HepG2 (cell line): ENCODE results near the gene HMGB2.

ENCODE experiments used
- EZH2 ChIP-seq: conservative IDR thresholded peaks from 2 replicates; pipeline ENCODE4 v1.6.1; 2012; ENCODE audit warnings: mild to moderate bottlenecking, low read depth, low read length, moderate library complexity
- MAFK ChIP-seq, 2 experiments: IDR thresholded peaks in 1 of 2; conservative IDR thresholded peaks in 1 of 2; 2 replicates each; pipeline ENCODE4 v1.6.1; 2011; ENCODE audit warnings: improper control_type of control experiment in 2 of 2, low read length in 2 of 2
- MAZ ChIP-seq, 2 experiments: sonication (generic) in 1 of 2; formaldehyde crosslinking in 1 of 2; IDR thresholded peaks; 2 replicates each; pipeline versions ENCODE4 v1.5.0 to v1.6.1; 2012 to 2020; ENCODE audit warnings: low read depth in 2 of 2, mild to moderate bottlenecking in 2 of 2, borderline replicate concordance in 1 of 2, improper control_type of control experiment in 1 of 2, low read length in 1 of 2, missing genetic modification reagents in 1 of 2, moderate library complexity in 1 of 2
- MYC ChIP-seq: sonication (generic); formaldehyde crosslinking; IDR thresholded peaks from 2 replicates; pipeline ENCODE4 v1.9.0; 2021; ENCODE audit warnings: missing genetic modification reagents, borderline replicate concordance
- POLR2A ChIP-seq, 2 experiments: IDR thresholded peaks; 2 replicates each; pipeline ENCODE4 v1.6.1; 2011; ENCODE audit warnings: low read depth in 2 of 2, low read length in 2 of 2, mild to moderate bottlenecking in 1 of 2, moderate library complexity in 1 of 2; ENCODE audit not compliant: insufficient read depth in 1 of 2
- RBAK ChIP-seq: sonication (generic); formaldehyde crosslinking; IDR thresholded peaks from 2 replicates; pipeline ENCODE4 v1.5.1; 2020; ENCODE audit warnings: mild to moderate bottlenecking, missing genetic modification reagents
- SMC3 ChIP-seq: IDR thresholded peaks from 2 replicates; pipeline ENCODE4 v1.6.1; 2011; ENCODE audit warnings: low read length, improper control_type of control experiment
- SP2 ChIP-seq: sonication (generic); formaldehyde crosslinking; IDR thresholded peaks from 2 replicates; pipeline ENCODE4 v1.5.1; 2020; ENCODE audit warnings: mild to moderate bottlenecking, missing genetic modification reagents
- TAF1 ChIP-seq: sonication (generic); formaldehyde crosslinking; IDR thresholded peaks from 2 replicates; pipeline ENCODE4 v1.4.0; 2020; ENCODE audit warnings: missing genetic modification reagents
- TBP ChIP-seq: sonication (generic); formaldehyde crosslinking; IDR thresholded peaks from 2 replicates; pipeline ENCODE4 v1.5.0; 2020; ENCODE audit warnings: missing genetic modification reagents
- TSC22D2 ChIP-seq: sonication (generic); formaldehyde crosslinking; IDR thresholded peaks from 2 replicates; pipeline ENCODE4 v1.5.1; 2020; ENCODE audit warnings: missing genetic modification reagents, mild to moderate bottlenecking, borderline replicate concordance
- ZNF687 ChIP-seq: sonication (generic); formaldehyde crosslinking; IDR thresholded peaks from 2 replicates; pipeline ENCODE4 v1.5.1; 2020; ENCODE audit warnings: mild to moderate bottlenecking, missing genetic modification reagents, moderate library complexity
- TF ChIP-seq, protein P1 (sequence below): sonication (generic); formaldehyde crosslinking; IDR thresholded peaks from 2 replicates; pipeline ENCODE4 v1.5.0; 2020; ENCODE audit warnings: mild to moderate bottlenecking, missing genetic modification reagents, moderate library complexity

DNA sequence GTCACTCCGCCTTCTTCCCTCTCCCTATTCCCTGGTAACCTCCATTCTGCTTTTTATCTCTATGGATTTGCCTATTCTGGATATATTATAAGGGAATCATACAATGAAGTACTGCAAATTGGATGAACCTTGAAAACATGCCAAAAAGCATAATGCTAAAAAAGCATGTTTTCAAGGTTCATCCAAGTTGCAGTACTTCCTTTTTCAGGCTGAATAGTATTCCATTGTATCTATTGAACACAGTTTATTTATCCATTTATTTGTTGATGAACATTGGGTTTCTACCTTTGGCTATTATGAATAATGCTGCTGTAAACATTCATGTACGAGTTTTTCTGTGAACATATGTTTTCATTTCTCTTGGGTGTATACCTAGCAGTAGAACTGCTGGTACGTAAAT is 45.8 kb upstream of the HMGB2 start:
- no peak for TF ChIP-seq TAF1 (CRISPR knock-in tag)
- no peak for TF ChIP-seq RBAK (CRISPR knock-in tag)
- TF ChIP-seq ZNF687 (CRISPR knock-in tag), result no peak
- no peak for TF ChIP-seq SP2
- TF ChIP-seq POLR2A (IDR thresholded peaks at IDR 0.05; ENCODE audit: insufficient read depth in 1 of 2, low read depth in 2 of 2, low read length in 2 of 2), result no peak
- TF ChIP-seq TBP, result no peak
- no peak for TF ChIP-seq MYC (CRISPR knock-in tag)
- TF ChIP-seq, protein P1, sequence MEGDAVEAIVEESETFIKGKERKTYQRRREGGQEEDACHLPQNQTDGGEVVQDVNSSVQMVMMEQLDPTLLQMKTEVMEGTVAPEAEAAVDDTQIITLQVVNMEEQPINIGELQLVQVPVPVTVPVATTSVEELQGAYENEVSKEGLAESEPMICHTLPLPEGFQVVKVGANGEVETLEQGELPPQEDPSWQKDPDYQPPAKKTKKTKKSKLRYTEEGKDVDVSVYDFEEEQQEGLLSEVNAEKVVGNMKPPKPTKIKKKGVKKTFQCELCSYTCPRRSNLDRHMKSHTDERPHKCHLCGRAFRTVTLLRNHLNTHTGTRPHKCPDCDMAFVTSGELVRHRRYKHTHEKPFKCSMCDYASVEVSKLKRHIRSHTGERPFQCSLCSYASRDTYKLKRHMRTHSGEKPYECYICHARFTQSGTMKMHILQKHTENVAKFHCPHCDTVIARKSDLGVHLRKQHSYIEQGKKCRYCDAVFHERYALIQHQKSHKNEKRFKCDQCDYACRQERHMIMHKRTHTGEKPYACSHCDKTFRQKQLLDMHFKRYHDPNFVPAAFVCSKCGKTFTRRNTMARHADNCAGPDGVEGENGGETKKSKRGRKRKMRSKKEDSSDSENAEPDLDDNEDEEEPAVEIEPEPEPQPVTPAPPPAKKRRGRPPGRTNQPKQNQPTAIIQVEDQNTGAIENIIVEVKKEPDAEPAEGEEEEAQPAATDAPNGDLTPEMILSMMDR (CRISPR knock-in tag), result no peak
- TF ChIP-seq MAFK (conservative IDR thresholded peaks at IDR 0.05 in 1 of 2, IDR thresholded peaks at IDR 0.05 in 1 of 2; ENCODE audit: low read length in 2 of 2), result no peak
- TF ChIP-seq SMC3, result no peak
- no peak for TF ChIP-seq TSC22D2 (CRISPR knock-in tag)
- TF ChIP-seq EZH2, result no peak
- no peak for TF ChIP-seq MAZ (IDR thresholded peaks at IDR 0.05; ENCODE audit: borderline replicate concordance, low read depth, low read length)
- TF ChIP-seq MAZ (CRISPR knock-in tag; IDR thresholded peaks at IDR 0.05; ENCODE audit: low read depth), result no peak
